Activated naive CD8-positive, alpha-beta T cell (primary cell): Measurements from ENCODE around the gene CTDNEP1.

Experiments
- H3K27ac Mint-ChIP-seq: one replicate; pipeline ENCODE4 v1.8.0; 2021; ENCODE audit warnings: mixed read lengths
- H3K27me3 Mint-ChIP-seq: one replicate; pipeline ENCODE4 v1.8.0; 2021; ENCODE audit warnings: mixed read lengths
- H3K36me3 Mint-ChIP-seq: one replicate; pipeline ENCODE4 v1.8.0; 2021; ENCODE audit warnings: mixed read lengths
- H3K4me1 Mint-ChIP-seq: one replicate; pipeline ENCODE4 v1.8.0; 2021; ENCODE audit warnings: low read depth, mixed read lengths
- H3K4me3 Mint-ChIP-seq: one replicate; pipeline ENCODE4 v1.8.0; 2021; ENCODE audit warnings: mild to moderate bottlenecking, mixed read lengths
- H3K9me3 Mint-ChIP-seq: one replicate; pipeline ENCODE4 v1.8.0; 2021; ENCODE audit warnings: low read depth, mixed read lengths

CTDNEP1 gene

GRCh38 chr17:7219812-7220592 is 31.5 kb downstream of the CTDNEP1 start, which contains the start of the genes ACADVL and DLG4:
Gene ACADVL (plus strand): TSS chr17:7219938. CDS start chr17:7219985, 47 bp downstream.
Gene DLG4 (minus strand): TSS chr17:7219836.
- Mint-ChIP-seq H3K36me3 (peaks cover 3% of the 10 kb centered on the region), H3K27ac (peak within 1 kb of the TSS; percentile 95), H3K4me3 (peak within 1 kb of the TSS; percentile 93), H3K27me3 (no peaks in the 10 kb centered on the region), H3K9me3 (no peaks in the 10 kb centered on the region), H3K4me1 (peaks cover 56% of the 10 kb centered on the region)

GRCh38 chr17:7219229-7219811 is 32.2 kb downstream of the CTDNEP1 start:
- Mint-ChIP-seq H3K4me1 (peaks cover 63% of the 10 kb centered on the region), H3K27me3 (no peaks in the 10 kb centered on the region), H3K4me3 (peak overlapping the region; percentile 93), H3K9me3 (no peaks in the 10 kb centered on the region), H3K27ac (peak overlapping the region; percentile 95), H3K36me3 (peaks cover 3% of the 10 kb centered on the region)

- Mint-ChIP-seq H3K9me3 (no peaks in the 10 kb centered on the region), H3K27me3 (no peaks in the 10 kb centered on the region), H3K4me3 (peak overlapping the region; percentile 93), H3K36me3 (peaks cover under 1% of the 10 kb centered on the region), H3K4me1 (peaks cover 69% of the 10 kb centered on the region), H3K27ac (peak overlapping the region; percentile 95)
Observed at GRCh38 chr17:7218758-7219157, 32.8 kb downstream of the CTDNEP1 start.

GRCh38 chr17:7218166-7218565 is 33.4 kb downstream of the CTDNEP1 start:
- H3K9me3 Mint-ChIP-seq, result no peaks in the 10 kb centered on the region
- no peaks in the 10 kb centered on the region for H3K36me3 Mint-ChIP-seq
- H3K4me1 Mint-ChIP-seq, result peaks cover 71% of the 10 kb centered on the region
- H3K27ac Mint-ChIP-seq, result peak overlapping the region; percentile 70
- H3K27me3 Mint-ChIP-seq, result no peaks in the 10 kb centered on the region
- peak overlapping the region; percentile 68 for H3K4me3 Mint-ChIP-seq

- Mint-ChIP-seq H3K4me3 (peak overlapping the region; percentile 68), H3K27me3 (no peaks in the 10 kb centered on the region), H3K36me3 (no peaks in the 10 kb centered on the region), H3K4me1 (peaks cover 71% of the 10 kb centered on the region), H3K27ac (peak overlapping the region; percentile 70), H3K9me3 (no peaks in the 10 kb centered on the region)
Observed at GRCh38 chr17:7217113-7217987, 34.2 kb downstream of the CTDNEP1 start.

DNA sequence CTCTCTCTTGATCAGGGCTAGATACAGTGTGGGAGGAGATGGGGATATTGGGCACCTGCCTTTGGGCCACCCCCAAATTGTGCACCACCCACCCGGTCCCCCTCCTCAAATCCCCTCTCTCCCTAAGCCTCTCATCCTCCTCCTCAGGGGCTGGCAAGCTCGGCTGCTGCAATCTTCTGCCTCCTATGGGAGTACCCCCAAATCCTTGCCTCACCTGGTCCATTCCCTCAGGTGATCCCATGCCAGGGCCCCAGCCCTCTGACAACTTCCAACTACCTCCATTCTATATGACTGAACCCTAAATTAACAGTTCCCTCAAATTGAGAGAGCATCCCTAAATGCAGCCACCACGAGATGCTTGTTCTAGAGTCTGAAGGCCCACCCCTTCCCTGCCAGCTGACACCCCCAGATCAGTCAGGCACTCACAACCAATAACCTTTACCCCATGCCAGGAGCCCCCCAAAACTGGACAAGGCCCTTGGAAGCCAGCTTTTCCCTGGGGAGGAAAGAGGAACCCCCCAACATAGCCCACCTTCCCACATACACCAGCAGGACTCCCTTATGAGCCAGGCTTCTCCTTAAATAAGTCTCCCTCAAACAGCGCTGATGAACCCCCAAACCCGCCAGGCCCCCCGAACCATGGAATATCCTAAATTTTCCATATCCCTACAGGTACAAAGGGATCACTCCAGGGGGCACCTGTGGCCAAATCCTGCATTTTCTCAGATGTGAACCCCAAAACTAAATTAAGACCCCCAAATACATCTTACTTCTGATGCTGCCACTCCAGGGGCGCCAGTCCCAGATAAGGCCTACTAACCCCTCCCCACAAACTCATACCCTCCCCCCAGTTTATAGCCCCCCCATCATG is 35.1 kb downstream of the CTDNEP1 start:
- Mint-ChIP-seq H3K36me3 (no peaks in the 10 kb centered on the region), H3K4me1 (peaks cover 77% of the 10 kb centered on the region), H3K27me3 (no peaks in the 10 kb centered on the region), H3K4me3 (peak overlapping the region; percentile 61), H3K27ac (peak overlapping the region; percentile 67), H3K9me3 (no peaks in the 10 kb centered on the region)

- H3K9me3 Mint-ChIP-seq, result no peaks in the 10 kb centered on the region
- H3K36me3 Mint-ChIP-seq, result no peaks in the 10 kb centered on the region
- H3K4me1 Mint-ChIP-seq, result peaks cover 70% of the 10 kb centered on the region
- no peaks in the 10 kb centered on the region for H3K27me3 Mint-ChIP-seq
- H3K4me3 Mint-ChIP-seq, result peak overlapping the region; percentile 89
- H3K27ac Mint-ChIP-seq, result peak overlapping the region; percentile 91
Observed at GRCh38 chr17:7215652-7216180, 35.8 kb downstream of the CTDNEP1 start.

- Mint-ChIP-seq H3K27me3 (no peaks in the 10 kb centered on the region), H3K9me3 (no peaks in the 10 kb centered on the region), H3K4me1 (peaks cover 66% of the 10 kb centered on the region), H3K4me3 (peak overlapping the region; percentile 89), H3K27ac (peak overlapping the region; percentile 91), H3K36me3 (no peaks in the 10 kb centered on the region)
Observed at GRCh38 chr17:7215136-7215638, 36.3 kb downstream of the CTDNEP1 start.

GRCh38 chr17:7214300-7215135 is 37.0 kb downstream of the CTDNEP1 start:
- H3K27ac Mint-ChIP-seq, result peak overlapping the region; percentile 91
- peak overlapping the region; percentile 89 for H3K4me3 Mint-ChIP-seq
- no peaks in the 10 kb centered on the region for H3K36me3 Mint-ChIP-seq
- no peaks in the 10 kb centered on the region for H3K27me3 Mint-ChIP-seq
- H3K4me1 Mint-ChIP-seq, result peaks cover 63% of the 10 kb centered on the region
- H3K9me3 Mint-ChIP-seq, result no peaks in the 10 kb centered on the region

DNA sequence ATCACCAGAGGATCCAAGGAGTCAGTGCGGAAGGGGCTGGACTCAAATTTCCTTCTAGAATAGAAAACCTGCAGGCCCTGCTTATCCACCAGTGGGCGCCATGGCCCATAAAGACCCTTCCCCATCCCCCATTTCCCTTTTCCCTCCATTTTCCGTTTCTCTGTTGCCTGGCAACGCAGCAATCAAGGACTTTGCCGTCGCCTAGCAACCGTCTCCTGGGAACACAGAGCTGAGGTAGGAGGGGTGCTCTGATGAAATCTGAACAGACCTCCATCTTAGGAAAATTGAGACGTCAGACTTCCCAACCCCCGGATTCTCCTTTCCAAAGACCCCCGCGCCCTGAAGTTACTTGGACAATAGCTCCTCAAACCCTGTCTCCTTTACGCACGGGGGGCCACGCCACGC is 37.6 kb downstream of the CTDNEP1 start:
- Mint-ChIP-seq H3K9me3 (no peaks in the 10 kb centered on the region), H3K4me1 (peaks cover 57% of the 10 kb centered on the region)

DNA sequence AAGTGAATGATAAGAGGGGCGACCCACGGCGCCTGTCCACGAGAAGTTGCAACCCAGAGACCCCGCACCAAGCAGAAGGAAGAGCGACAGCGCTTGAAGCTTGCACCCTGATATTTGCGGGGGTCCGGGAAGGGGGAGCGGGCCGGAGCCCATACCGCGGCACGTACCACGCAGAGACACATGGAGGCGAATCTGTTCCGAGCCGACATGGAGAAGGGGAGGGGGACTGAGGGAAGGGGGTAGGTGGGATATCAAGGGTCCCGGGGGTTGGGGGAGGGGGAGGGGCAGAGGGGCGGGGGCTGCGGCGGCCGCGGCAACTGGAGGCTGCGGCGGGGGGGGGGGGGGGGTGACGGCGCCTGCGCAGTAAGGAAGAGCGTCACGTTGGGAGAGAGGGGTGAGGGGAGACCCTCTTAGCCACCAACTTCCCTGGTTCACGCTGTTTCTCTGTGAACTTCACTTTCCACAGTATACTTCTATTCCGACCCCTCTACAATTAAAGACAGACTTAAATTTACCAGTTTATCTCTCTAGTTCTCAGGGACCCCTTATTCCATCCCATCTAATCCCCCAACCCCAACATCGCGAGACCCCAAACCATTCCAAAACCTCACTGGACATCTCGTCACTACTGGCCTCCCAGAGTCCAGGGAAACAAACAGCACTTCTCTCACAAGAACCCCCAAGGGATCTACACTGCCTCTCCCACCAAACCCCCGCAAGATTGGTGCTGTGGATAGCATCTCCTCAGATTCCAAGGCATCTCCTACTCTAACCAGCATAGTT is 39.9 kb downstream of the CTDNEP1 start:
- Mint-ChIP-seq H3K4me3 (no peak overlapping the region), H3K9me3 (no peaks in the 10 kb centered on the region), H3K4me1 (peaks cover 45% of the 10 kb centered on the region), H3K27me3 (no peaks in the 10 kb centered on the region), H3K36me3 (no peaks in the 10 kb centered on the region), H3K27ac (no peak overlapping the region)

More for the DNA sequence above, 37.6 kb downstream of the CTDNEP1 start:
- Mint-ChIP-seq H3K4me3 (peak overlapping the region; percentile 89), H3K27me3 (no peaks in the 10 kb centered on the region), H3K27ac (peak overlapping the region; percentile 91), H3K36me3 (no peaks in the 10 kb centered on the region)

DNA sequence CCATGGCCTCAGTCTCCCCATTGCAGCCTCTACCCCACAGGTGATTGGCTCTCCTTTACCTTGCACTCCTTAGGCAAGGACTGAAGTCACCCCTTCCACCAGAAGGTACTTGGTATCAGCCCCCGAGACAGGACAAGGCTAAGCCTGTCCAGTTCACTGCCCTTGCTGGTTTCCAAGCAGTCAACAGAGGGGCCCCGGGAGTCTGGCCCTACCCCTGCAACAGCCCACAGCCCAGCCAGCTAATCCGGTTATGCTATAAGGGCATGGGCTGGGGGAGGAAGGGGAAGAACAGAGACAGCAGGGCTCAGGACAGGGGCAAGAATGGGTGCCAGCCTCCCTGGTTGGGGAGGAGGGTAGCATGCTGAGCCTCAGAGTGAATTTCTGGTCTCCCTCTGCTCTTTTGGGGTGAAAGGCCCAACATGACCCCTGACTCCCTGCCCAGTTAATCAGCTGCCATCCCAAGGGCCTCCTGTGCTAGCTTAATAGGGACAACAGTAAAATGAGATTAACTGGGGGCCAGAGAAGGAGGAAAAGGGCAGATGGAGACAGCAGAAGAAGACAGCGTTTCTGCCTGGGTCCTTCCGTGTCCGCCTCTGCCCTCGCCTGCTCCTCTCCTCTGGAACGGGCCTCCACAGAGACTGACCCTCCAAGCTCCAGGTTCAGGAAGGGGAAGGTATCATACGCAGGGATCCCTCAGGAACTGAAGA is 42.6 kb downstream of the CTDNEP1 start:
- no peaks in the 10 kb centered on the region for H3K9me3 Mint-ChIP-seq
- no peak overlapping the region for H3K4me3 Mint-ChIP-seq
- H3K27ac Mint-ChIP-seq, result no peak overlapping the region

More for the DNA sequence above, 42.6 kb downstream of the CTDNEP1 start:
- Mint-ChIP-seq H3K4me1 (peaks cover 42% of the 10 kb centered on the region), H3K36me3 (no peaks in the 10 kb centered on the region), H3K27me3 (no peaks in the 10 kb centered on the region)
